ENCODE measurements around the gene SUFU. TPM values are rescaled to one million over a fixed set of nuclear protein-coding genes. Genes with fewer than 3 reads are reported as not detected.

Gene SUFU
- total and polyA plus RNA-seq, 2 experiments from 2014 or later, result 2.8 to 5.6 TPM

GRCh38 chr10:102484021-102484420, 19.8 kb upstream of the SUFU start:
- H3K4me3 ChIP-seq, result no peak overlapping the region
- Mint-ChIP-seq H3K36me3 (ENCODE audit: low read depth) (peaks cover 81% of the 10 kb centered on the region), H3K27ac (no peak overlapping the region), H3K27me3 (ENCODE audit: insufficient read depth, low read depth, poor library complexity) (peaks cover 5% of the 10 kb centered on the region), H3K4me1 (no peaks in the 10 kb centered on the region), H3K9me3 (no peaks in the 10 kb centered on the region), H3K4me3 (no peak overlapping the region)
- no peaks in the 10 kb centered on the region for H3K27me3 ChIP-seq (ENCODE audit: insufficient read depth)
- H3K4me2 ChIP-seq, result no peak overlapping the region
- H4K20me1 ChIP-seq (replicated peaks; ENCODE audit: insufficient read depth), result peaks cover 14% of the 10 kb centered on the region
- H3K27ac ChIP-seq (ENCODE audit: low read depth), result no peak overlapping the region
- H3K4me1 ChIP-seq (ENCODE audit: insufficient read depth), result no peaks in the 10 kb centered on the region
- H3K36me3 ChIP-seq (ENCODE audit: insufficient read depth), result peaks cover 43% of the 10 kb centered on the region
- H2AFZ ChIP-seq, result no peak overlapping the region
- DNase-seq (ENCODE audit: low spot score) (no peak), ATAC-seq (no peak)
- TF ChIP-seq EZH2phosphoT487 (IDR thresholded peaks at IDR 0.05; ENCODE audit: unreplicated experiment), result no peak
- no peak for TF ChIP-seq CREB1 (CRISPR knock-in tag; IDR thresholded peaks at IDR 0.05; ENCODE audit: low read depth)
- TF ChIP-seq ETS1 (IDR thresholded peaks at IDR 0.05), result no peak
- TF ChIP-seq CTCF (conservative IDR thresholded peaks at IDR 0.05; ENCODE audit: low read depth in 2 of 2), result peak in 1 of 2 experiments; percentile 18; a peak in 1 of 4 replicates
- H3K79me2 ChIP-seq (replicated peaks; ENCODE audit: insufficient read depth), result no peaks in the 10 kb centered on the region
- no peaks in the 10 kb centered on the region for H3K9me2 ChIP-seq (ENCODE audit: insufficient read depth)
- H3F3A ChIP-seq (replicated peaks; ENCODE audit: low read depth), result 0 out of 2 replicates have a peak, but pooled peaks cover 7% of the 10 kb centered on the region

- Histone ChIP-seq H3K9me2 (ENCODE audit: insufficient read depth) (no peaks in the 10 kb centered on the region), H3K36me3 (ENCODE audit: insufficient read depth) (peaks cover 51% of the 10 kb centered on the region), H3K4me3 (no peak overlapping the region), H3K4me2 (no peak overlapping the region), H2AFZ (no peak overlapping the region), H3K27me3 (ENCODE audit: insufficient read depth) (no peaks in the 10 kb centered on the region), H4K20me1 (replicated peaks; ENCODE audit: insufficient read depth) (peaks cover 17% of the 10 kb centered on the region), H3K79me2 (replicated peaks; ENCODE audit: insufficient read depth) (no peaks in the 10 kb centered on the region), H3F3A (replicated peaks; ENCODE audit: low read depth) (0 out of 2 replicates have a peak, but pooled peaks cover 2% of the 10 kb centered on the region), H3K27ac (ENCODE audit: low read depth) (no peak overlapping the region), H3K4me1 (ENCODE audit: insufficient read depth) (no peaks in the 10 kb centered on the region)
- peaks cover 81% of the 10 kb centered on the region for H3K36me3 Mint-ChIP-seq (ENCODE audit: low read depth)
- no peak overlapping the region for H3K27ac Mint-ChIP-seq
- DNase-seq (ENCODE audit: low spot score) (no peak), ATAC-seq (no peak)
- no peaks in the 10 kb centered on the region for H3K4me1 Mint-ChIP-seq
- H3K9me3 Mint-ChIP-seq, result no peaks in the 10 kb centered on the region
- no peak overlapping the region for H3K4me3 Mint-ChIP-seq
- H3K27me3 Mint-ChIP-seq (ENCODE audit: insufficient read depth, low read depth, poor library complexity), result peaks cover 4% of the 10 kb centered on the region
- no peak for TF ChIP-seq REST (IDR thresholded peaks at IDR 0.05; ENCODE audit: unreplicated experiment)
- no peak for TF ChIP-seq NANOG (IDR thresholded peaks at IDR 0.05; ENCODE audit: borderline replicate concordance)
- TF ChIP-seq STAT1 (IDR thresholded peaks at IDR 0.05; ENCODE audit: unreplicated experiment), result no peak
- TF ChIP-seq ZNF462 (CRISPR knock-in tag; IDR thresholded peaks at IDR 0.05), result no peak
- TF ChIP-seq EZH2phosphoT487 (IDR thresholded peaks at IDR 0.05; ENCODE audit: unreplicated experiment), result no peak
- no peak for TF ChIP-seq CREB1 (CRISPR knock-in tag; IDR thresholded peaks at IDR 0.05; ENCODE audit: low read depth)
Observed at GRCh38 chr10:102485093-102485784, 18.5 kb upstream of the SUFU start.
